CD14-positive monocyte (primary cell): ENCODE measurements around the gene TMEM14A. TPM values are rescaled to one million over a fixed set of nuclear protein-coding genes. Genes with fewer than 3 reads are reported as not detected.
"Not testable (repeated sequence)": the region's sequence is repeated elsewhere in the genome, so short reads cannot be mapped to it uniquely, and the experiment has no call there.

ENCODE experiments used
- DNase-seq, 3 donors: peaks; one replicate each; pipeline ENCODE4 v3.0.0-alpha.2; 2011 to 2022
- H2AFZ ChIP-seq: 2 replicates; pipeline ENCODE4 v1.6.0; 2012; ENCODE audit warnings: mild to moderate bottlenecking, low read depth, low read length, inconsistent platforms; ENCODE audit not compliant: insufficient read depth, poor library complexity, severe bottlenecking
- H3K27ac ChIP-seq, 2 donors: 1 replicate in 1 of 2; 2 replicates in 1 of 2; pipeline ENCODE4 v1.5.1; 2012 to 2013; ENCODE audit warnings: low read length in 2 of 2, control low read depth in 1 of 2, inconsistent platforms in 1 of 2, low read depth in 1 of 2, mild to moderate bottlenecking in 1 of 2
- H3K27me3 ChIP-seq, 2 donors: one replicate each; pipeline versions ENCODE4 v1.6.0 to v1.6.1; 2011 to 2013; ENCODE audit warnings: low read length in 2 of 2; ENCODE audit not compliant: control insufficient read depth in 2 of 2, insufficient read depth in 2 of 2
- H3K36me3 ChIP-seq, 2 donors: replicated peaks in 1 of 2; 1 replicate in 1 of 2; 2 replicates in 1 of 2; pipeline versions ENCODE4 v1.5.1 to v1.6.1; 2012 to 2013; ENCODE audit warnings: low read length in 2 of 2, control low read depth in 1 of 2, inconsistent platforms in 1 of 2, mild to moderate bottlenecking in 1 of 2; ENCODE audit not compliant: insufficient read depth in 2 of 2, control insufficient read depth in 1 of 2
- H3K4me1 ChIP-seq, 2 donors: 1 replicate in 1 of 2; 2 replicates in 1 of 2; pipeline versions ENCODE4 v1.5.1 to v1.6.1; 2012 to 2013; ENCODE audit warnings: low read length in 2 of 2, control low read depth in 1 of 2, inconsistent platforms in 1 of 2, mild to moderate bottlenecking in 1 of 2, moderate library complexity in 1 of 2; ENCODE audit not compliant: insufficient read depth in 2 of 2, control insufficient read depth in 1 of 2
- H3K4me2 ChIP-seq: replicated peaks from 2 replicates; pipeline ENCODE3; 2012; ENCODE audit warnings: low read length, moderate library complexity, mild to moderate bottlenecking; ENCODE audit not compliant: poor library complexity, severe bottlenecking; ENCODE audit errors: extremely low read depth
- H3K4me3 ChIP-seq, 3 experiments: fragments of 200-600 bp in 1 of 3; sonication (generic) in 1 of 3; replicated peaks in 1 of 3; 1 replicate in 2 of 3; 2 replicates in 1 of 3; pipeline ENCODE4 v1.5.1; 2011 to 2013; ENCODE audit warnings: low read length in 3 of 3, mild to moderate bottlenecking in 3 of 3, control low read depth in 2 of 3, low read depth in 2 of 3, inconsistent platforms in 1 of 3, moderate library complexity in 1 of 3
- H3K79me2 ChIP-seq: 2 replicates; pipeline ENCODE4 v1.6.0; 2012; ENCODE audit warnings: mild to moderate bottlenecking, control low read depth, inconsistent platforms, low read length, moderate library complexity; ENCODE audit not compliant: insufficient read depth
- H3K9ac ChIP-seq: 2 replicates; pipeline ENCODE4 v1.6.0; 2017; ENCODE audit warnings: low read length, mild to moderate bottlenecking; ENCODE audit not compliant: insufficient read depth, poor library complexity, severe bottlenecking
- H3K9me3 ChIP-seq, 2 donors: replicated peaks in 1 of 2; 1 replicate in 1 of 2; 2 replicates in 1 of 2; pipeline versions ENCODE4 v1.5.1 to v1.6.1; 2012 to 2013; ENCODE audit warnings: low read length in 2 of 2, control low read depth in 1 of 2; ENCODE audit not compliant: control insufficient read depth in 1 of 2, insufficient read depth in 1 of 2
- H4K20me1 ChIP-seq: 2 replicates; pipeline ENCODE4 v1.6.0; 2012; ENCODE audit warnings: mild to moderate bottlenecking, low read length, control low read depth, moderate library complexity; ENCODE audit not compliant: insufficient read depth
- H3K27ac Mint-ChIP-seq, 7 donors: one replicate each; pipeline ENCODE4 v1.8.0; 2020; ENCODE audit warnings: mild to moderate bottlenecking in 7 of 7, mixed read lengths in 7 of 7, moderate library complexity in 6 of 7, inconsistent platforms in 2 of 7
- H3K27me3 Mint-ChIP-seq, 3 donors: one replicate each; pipeline ENCODE4 v1.8.0; 2021 to 2022; ENCODE audit warnings: low read depth in 3 of 3, mild to moderate bottlenecking in 3 of 3, mixed read lengths in 3 of 3, moderate library complexity in 3 of 3, inconsistent platforms in 1 of 3
- H3K36me3 Mint-ChIP-seq, 2 donors: one replicate each; pipeline ENCODE4 v1.8.0; 2020; ENCODE audit warnings: mixed read lengths in 2 of 2, inconsistent platforms in 1 of 2, mild to moderate bottlenecking in 1 of 2
- H3K4me1 Mint-ChIP-seq: one replicate; pipeline ENCODE4 v1.8.0; 2020; ENCODE audit warnings: mild to moderate bottlenecking, mixed read lengths
- H3K4me3 Mint-ChIP-seq, 2 donors: one replicate each; pipeline ENCODE4 v1.8.0; 2020; ENCODE audit warnings: mild to moderate bottlenecking in 2 of 2, mixed read lengths in 2 of 2, moderate library complexity in 1 of 2
- H3K9me3 Mint-ChIP-seq, 7 donors: one replicate each; pipeline ENCODE4 v1.8.0; 2020 to 2022; ENCODE audit warnings: mixed read lengths in 7 of 7, mild to moderate bottlenecking in 6 of 7, moderate library complexity in 6 of 7, inconsistent platforms in 2 of 7
- CTCF ChIP-seq: fragments of 200-600 bp; IDR thresholded peaks from one replicate; pipeline ENCODE4 v1.8.0; 2022; ENCODE audit warnings: antibody characterized with exemption, mild to moderate bottlenecking
- WGBS: methylation state at CpG from one replicate; pipeline ENCODE4 v1.1.5; 2013; ENCODE audit warnings: missing lambda C conversion rate; ENCODE audit not compliant: insufficient coverage; 5-methylcytosine and 5-hydroxymethylcytosine counted together
- intact Hi-C, 2 donors: fragments of 100-400 bp; cut with micrococcal nuclease; formaldehyde crosslinking; loops; one replicate each; pipeline versions ENCODE4 v1.15.0 to v1.15.1; 2023
- polyA plus RNA-seq, 3 donors: library from polyadenylated mRNA; depleted of rRNA in 1 of 3; unstranded in 2 of 3; stranded (reverse) in 1 of 3; fragments of 300-500 nt in 2 of 3; fragments of >200 nt in 1 of 3; fragmentation: Illumina TruSeq in 2 of 3; gene quantifications; 1 replicate in 2 of 3; 2 replicates in 1 of 3; pipeline ENCODE4 v1.2.3, GENCODE V29; 2012 to 2021

Gene TMEM14A
- polyA plus RNA-seq, 3 donors, result 0.08 to 0.23 (median 0.20) TPM

- Histone ChIP-seq H4K20me1 (no peaks in the 10 kb centered on the region), H3K9ac (no peak overlapping the region), H3K4me2 (no peak overlapping the region), H3K79me2 (no peaks in the 10 kb centered on the region), H3K9me3 (peaks cover 6 to 7% of the 10 kb centered on the region in 2 donors), H3K36me3 (no peaks in the 10 kb centered on the region), H3K4me1 (no peaks in the 10 kb centered on the region), H3K4me3 (no peak overlapping the region), H3K27me3 (peaks cover 0 to 2% of the 10 kb centered on the region in 2 donors), H3K27ac (no peak overlapping the region), H2AFZ (no peak overlapping the region)
- H3K4me3 Mint-ChIP-seq, result no peak overlapping the region
- H3K27me3 Mint-ChIP-seq, result peaks cover 3 to 18% (median 3%) of the 10 kb centered on the region in 3 donors
- H3K9me3 Mint-ChIP-seq, result peaks cover 0 to 13% (median 4%) of the 10 kb centered on the region in 7 donors
- no peaks in the 10 kb centered on the region for H3K36me3 Mint-ChIP-seq
- DNase-seq, result no peak
- no peak overlapping the region for H3K27ac Mint-ChIP-seq
- WGBS, result 85% methylated on average over 1 of the region's 2 CpGs
- no peak for TF ChIP-seq CTCF
- intact Hi-C loops, result no loop called here
- no peaks in the 10 kb centered on the region for H3K4me1 Mint-ChIP-seq
Observed at GRCh38 chr6:52712136-52712535, 41.2 kb downstream of the TMEM14A start.

- H3K36me3 Mint-ChIP-seq, H3K27me3 ChIP-seq, DNase-seq, H3K4me3 ChIP-seq, H3K4me2 ChIP-seq, H3K9ac ChIP-seq, H3K36me3 ChIP-seq, H3K27ac ChIP-seq, H3K9me3 Mint-ChIP-seq, H3K4me1 ChIP-seq, intact Hi-C loops, H3K79me2 ChIP-seq, H2AFZ ChIP-seq, H4K20me1 ChIP-seq, H3K27ac Mint-ChIP-seq, H3K4me1 Mint-ChIP-seq, H3K9me3 ChIP-seq: not testable (repeated sequence)
- Mint-ChIP-seq H3K4me3 (peak overlapping the region in 1 of 2 donors; percentile 43), H3K27me3 (peaks cover 3 to 19% (median 5%) of the 10 kb centered on the region in 3 donors)
- WGBS, result 100% methylated on average over 4 of the region's 9 CpGs
Observed at GRCh38 chr6:52714761-52715160, 43.8 kb downstream of the TMEM14A start.
